GM21723 (cell line): ENCODE measurements around the gene DEFB114.
"Not testable (repeated sequence)": the region's sequence is repeated elsewhere in the genome, so short reads cannot be mapped to it uniquely, and the experiment has no call there.

ENCODE experiments used
- ATAC-seq: cut with Tn5 transposase; IDR thresholded peaks from one replicate; pipeline ENCODE4 v1.9.1; 2021; ENCODE audit warnings: mild to moderate bottlenecking, moderate library complexity; ENCODE audit not compliant: unreplicated experiment

Gene DEFB114

GRCh38 chr6:49964064-49964463 is at the start of gene DEFB114:
DEFB114 (minus strand) TSS chr6:49964164; CDS start chr6:49964105, 59 bp downstream.
- no peak for ATAC-seq

GRCh38 chr6:50007819-50008218 is 43.9 kb upstream of the DEFB114 start:
- ATAC-seq: no peak

GRCh38 chr6:50003139-50003538 is 39.2 kb upstream of the DEFB114 start:
- no peak for ATAC-seq

DNA sequence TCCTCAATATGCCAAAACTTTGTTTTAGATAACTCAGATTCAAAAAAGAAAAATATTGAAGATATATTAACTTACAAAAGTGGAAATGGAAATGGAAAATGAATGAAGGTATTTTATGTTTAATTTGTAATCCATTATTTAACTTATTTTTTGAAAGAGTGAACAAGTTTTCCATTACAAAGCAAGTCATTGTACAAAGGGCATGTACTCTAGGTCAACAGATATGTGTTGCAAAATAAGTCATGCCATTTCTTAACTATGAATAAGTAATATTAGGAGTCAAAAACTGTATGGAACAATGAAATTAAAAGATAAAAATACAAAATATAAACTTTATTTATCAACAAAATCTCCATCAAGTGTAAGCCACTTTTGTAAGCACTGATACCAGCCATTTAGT is 31.3 kb upstream of the DEFB114 start:
- ATAC-seq: no peak

- ATAC-seq: no peak
These were observed 24.9 kb upstream of the DEFB114 start for GRCh38 chr6:49988900-49989299.

DNA sequence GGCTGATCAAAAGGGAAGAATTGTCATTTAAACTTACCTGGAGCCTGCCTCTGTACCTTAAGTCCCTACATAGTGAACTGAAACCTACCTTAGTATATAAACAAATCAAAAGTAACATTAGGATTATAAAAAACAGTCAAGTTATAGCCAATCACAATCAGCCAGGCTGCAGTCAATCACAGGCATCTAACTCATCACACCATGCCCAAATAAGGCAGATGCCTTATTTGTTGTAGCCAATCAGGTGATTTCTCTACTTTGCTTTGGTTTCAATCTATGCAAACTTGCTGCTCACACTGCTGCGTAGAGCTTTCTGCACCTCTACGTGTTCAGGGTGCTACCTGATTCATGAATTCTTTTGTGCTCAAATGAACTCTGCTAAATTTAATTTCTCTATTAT is 23.8 kb upstream of the DEFB114 start:
- ATAC-seq: no peak

GRCh38 chr6:49986551-49986950 is 22.6 kb upstream of the DEFB114 start:
- ATAC-seq: no peak

- no peak for ATAC-seq
These were observed 18.1 kb upstream of the DEFB114 start for GRCh38 chr6:49982046-49982445.

DNA sequence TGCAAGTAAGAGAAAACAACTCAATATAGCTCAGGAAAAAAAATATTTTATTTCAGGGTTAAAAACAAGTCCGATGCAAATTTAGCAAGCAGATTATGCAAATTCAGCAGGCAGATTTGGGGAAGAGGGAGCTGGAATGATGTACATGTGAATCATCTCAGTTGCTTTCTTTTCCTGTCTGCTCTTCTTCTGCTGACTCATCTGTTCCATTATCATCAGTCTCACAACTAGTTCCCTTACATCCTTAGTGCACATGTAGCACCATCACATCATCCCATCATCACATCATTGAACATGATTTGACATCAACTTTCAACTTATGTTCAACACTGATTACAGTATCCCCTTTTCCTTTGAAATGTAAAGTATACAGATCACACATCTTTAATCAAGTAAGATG is 16.9 kb upstream of the DEFB114 start:
- no peak for ATAC-seq

DNA sequence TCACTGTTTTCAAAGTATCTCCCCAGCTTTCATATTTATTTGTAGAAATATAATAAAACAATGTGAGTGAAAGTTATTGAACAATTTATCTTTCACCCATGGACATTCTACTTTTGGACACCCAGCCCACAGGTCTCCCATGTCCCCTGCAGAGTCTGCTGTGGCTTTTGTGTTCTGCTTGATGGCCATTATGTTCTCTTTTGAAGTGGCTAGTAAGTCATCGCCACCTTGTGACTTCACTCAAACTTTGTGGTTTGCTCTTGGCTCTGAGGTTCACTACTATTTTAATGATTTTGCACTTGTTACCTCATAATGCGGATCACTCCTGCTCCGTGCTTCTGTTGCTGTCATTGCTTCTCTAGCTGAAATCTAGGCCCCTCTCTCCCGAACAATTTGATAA is 15.6 kb upstream of the DEFB114 start:
- no peak for ATAC-seq

GRCh38 chr6:49978332-49979226 is 14.6 kb upstream of the DEFB114 start:
- peak; percentile 63 for ATAC-seq

DNA sequence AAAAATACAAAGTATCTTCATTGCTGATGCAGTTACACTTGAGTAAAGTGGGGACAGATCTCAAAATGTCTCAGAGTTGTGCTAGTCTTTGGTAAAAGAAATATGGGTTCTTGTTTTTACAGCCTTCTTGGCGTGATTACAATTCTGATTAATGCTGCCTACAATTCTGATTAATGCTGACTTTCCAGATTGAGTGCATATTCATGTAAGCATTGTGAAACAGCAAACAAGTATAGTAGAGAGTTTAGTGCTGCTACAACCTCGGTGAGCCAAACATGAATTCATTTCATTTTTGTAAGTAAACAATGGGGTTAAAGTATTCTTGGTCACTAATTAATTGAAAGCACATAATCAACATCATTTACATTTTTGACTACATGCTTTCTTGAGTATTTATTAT is 5.6 kb upstream of the DEFB114 start, which contains the start of gene DEFB113:
DEFB113 (minus strand) TSS at position 21 of the 400 bp plus-strand sequence; CDS start at position 21, 0 bp downstream.
- no peak for ATAC-seq

- ATAC-seq: no peak
These were observed 2.9 kb upstream of the DEFB114 start for GRCh38 chr6:49966823-49967222.

DNA sequence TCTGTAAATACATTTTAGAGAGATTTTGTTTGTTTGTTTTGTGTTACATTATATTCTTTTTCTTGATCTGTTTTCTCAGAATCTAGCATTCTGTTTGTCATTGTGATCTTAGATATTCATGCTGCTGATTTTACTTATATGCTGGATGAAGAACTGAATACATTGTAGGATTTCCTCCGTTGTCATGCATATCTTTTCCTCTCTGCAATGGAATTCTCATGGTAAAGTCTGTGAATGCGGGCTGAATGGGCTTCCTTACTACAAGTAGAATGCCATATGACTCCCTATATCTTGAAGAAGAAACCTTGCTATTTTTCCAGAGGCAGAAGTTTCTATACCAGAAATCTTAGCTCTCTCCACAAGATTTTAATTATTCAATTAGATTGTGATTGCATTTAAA is 2.4 kb upstream of the DEFB114 start:
- ATAC-seq: no peak

GRCh38 chr6:49958180-49958579 is 5.8 kb downstream of the DEFB114 start:
- ATAC-seq: no peak

GRCh38 chr6:49955847-49956246 is 8.1 kb downstream of the DEFB114 start:
- no peak for ATAC-seq

GRCh38 chr6:49951926-49952325 is 12.0 kb downstream of the DEFB114 start:
- no peak for ATAC-seq

- ATAC-seq: no peak
These were observed 13.6 kb downstream of the DEFB114 start for GRCh38 chr6:49950415-49950751.

GRCh38 chr6:49949062-49949461 is 14.9 kb downstream of the DEFB114 start:
- ATAC-seq: no peak

GRCh38 chr6:49946835-49947234 is 17.1 kb downstream of the DEFB114 start:
- no peak for ATAC-seq

GRCh38 chr6:49944068-49944467 is 19.9 kb downstream of the DEFB114 start:
- not testable (repeated sequence) for ATAC-seq

- no peak for ATAC-seq
These were observed 23.9 kb downstream of the DEFB114 start for GRCh38 chr6:49939993-49940498.

DNA sequence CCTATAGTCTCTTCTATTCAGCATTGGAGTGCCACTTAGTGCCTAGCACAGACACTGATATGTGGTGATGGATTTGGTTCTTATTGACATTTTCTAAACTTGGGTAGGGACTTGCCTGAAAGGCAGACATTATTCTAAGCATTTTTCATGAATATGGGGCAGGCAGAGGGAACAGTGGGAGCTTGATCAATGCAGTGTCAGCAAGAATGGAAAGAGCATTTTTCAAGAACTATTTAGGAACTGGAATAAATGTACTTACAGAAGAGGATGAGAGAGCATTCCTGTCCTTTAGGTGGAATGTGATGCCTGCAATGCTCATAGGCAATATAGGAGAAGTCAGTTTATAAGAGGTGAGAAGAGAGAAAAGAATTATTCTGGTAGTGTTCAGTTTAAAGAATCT is 26.2 kb downstream of the DEFB114 start:
- ATAC-seq: no peak
